ENCODE measurements around the gene PPP1R18. TPM values are rescaled to one million over a fixed set of nuclear protein-coding genes. Genes with fewer than 3 reads are reported as not detected.
A peak's percentile ranks its signal among the peaks of the same experiment; 100 is the strongest.

PPP1R18 gene
- total and polyA plus RNA-seq, 9 of the 15 experiments (the other 6 are each of a cell fraction or from before 2014, with no cell fraction given), result 12.0 to 99.2 (median 42.6) TPM

- TF ChIP-seq ELF2 (CRISPR knock-in tag; IDR thresholded peaks at IDR 0.05) (0 out of 2 replicates have a peak, but pooled peaks have one; percentile 21), CHAMP1 (IDR thresholded peaks at IDR 0.05) (no peak), ATF7 (IDR thresholded peaks at IDR 0.05) (no peak), DDX20 (tag; IDR thresholded peaks at IDR 0.05; ENCODE audit: low read depth) (no peak), ZNF444 (CRISPR knock-in tag; IDR thresholded peaks at IDR 0.05) (no peak; the same call in 1 of the 2 replicates), RBM17 (IDR thresholded peaks at IDR 0.05; ENCODE audit: borderline replicate concordance, low read depth, low read length) (no peak), ETV5 (CRISPR knock-in tag; IDR thresholded peaks at IDR 0.05; ENCODE audit: low read depth) (no peak), CGGBP1 (CRISPR knock-in tag; IDR thresholded peaks at IDR 0.05) (no peak), USF1 (CRISPR knock-in tag; IDR thresholded peaks at IDR 0.05) (peak; percentile 36), KHSRP (IDR thresholded peaks at IDR 0.05) (no peak), MTF1 (CRISPR knock-in tag; IDR thresholded peaks at IDR 0.05; ENCODE audit: borderline replicate concordance) (no peak), ZNF644 (tag; IDR thresholded peaks at IDR 0.05; ENCODE audit: low read depth) (no peak), ELK1 (CRISPR knock-in tag; IDR thresholded peaks at IDR 0.05) (no peak), TEAD1 (CRISPR knock-in tag; IDR thresholded peaks at IDR 0.05) (0 out of 4 replicates have a peak, but pooled peaks of 1 of the 2 experiments have one; percentile 43), E2F3 (CRISPR knock-in tag; IDR thresholded peaks at IDR 0.05) (peak; percentile 62), ZNF511 (CRISPR knock-in tag; IDR thresholded peaks at IDR 0.05) (no peak), ZNF274 (IDR thresholded peaks at IDR 0.05; ENCODE audit: borderline replicate concordance, low read depth, low read length) (no peak), TFAP4 (CRISPR knock-in tag; IDR thresholded peaks at IDR 0.05; ENCODE audit: borderline replicate concordance) (peak; percentile 61), MTA3 (IDR thresholded peaks at IDR 0.05; ENCODE audit: borderline replicate concordance) (peak; percentile 90), COPS2 (conservative IDR thresholded peaks at IDR 0.05) (no peak), ZNF780A (CRISPR knock-in tag; IDR thresholded peaks at IDR 0.05) (peak; percentile 46; the same call in 1 of the 2 replicates), TFAM (CRISPR knock-in tag; conservative IDR thresholded peaks at IDR 0.05) (no peak), ZNF197 (CRISPR knock-in tag; IDR thresholded peaks at IDR 0.05; ENCODE audit: low read depth) (no peak)
Observed at GRCh38 chr6:30725713-30726505, 39.5 kb upstream of the PPP1R18 start (continued).
